ENCODE data around the gene CIB4.

The CIB4 gene

DNA sequence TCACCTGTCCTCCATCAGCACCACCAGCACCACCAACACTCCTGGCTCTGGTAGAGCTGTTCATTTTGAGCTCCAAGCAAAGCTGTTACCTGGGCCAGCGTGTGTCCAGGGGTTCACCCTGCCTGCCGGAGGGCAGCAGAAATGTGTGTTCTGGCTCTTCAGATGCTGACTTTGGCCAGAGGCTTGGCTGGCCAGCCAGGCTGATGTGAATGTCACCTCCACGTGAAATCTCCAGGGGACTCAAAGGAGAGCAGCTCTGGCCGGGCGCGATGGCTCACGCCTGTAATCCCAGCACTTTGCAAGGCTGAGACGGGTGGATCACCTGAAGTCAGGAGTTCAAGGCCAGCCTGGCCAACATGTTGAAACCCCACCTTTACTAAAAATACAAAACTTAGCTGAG, 33.5 kb downstream of the CIB4 start:
- Mint-ChIP-seq H3K9me3 (no peaks in the 10 kb centered on the region), H3K4me1 (ENCODE audit: low read depth) (no peaks in the 10 kb centered on the region), H3K27me3 (ENCODE audit: low read depth) (peaks cover 14% of the 10 kb centered on the region), H3K36me3 (ENCODE audit: low read depth) (no peaks in the 10 kb centered on the region), H3K27ac (no peak overlapping the region), H3K4me3 (no peak overlapping the region)
- DNase-seq (ENCODE audit: low spot score) = no peak

DNA sequence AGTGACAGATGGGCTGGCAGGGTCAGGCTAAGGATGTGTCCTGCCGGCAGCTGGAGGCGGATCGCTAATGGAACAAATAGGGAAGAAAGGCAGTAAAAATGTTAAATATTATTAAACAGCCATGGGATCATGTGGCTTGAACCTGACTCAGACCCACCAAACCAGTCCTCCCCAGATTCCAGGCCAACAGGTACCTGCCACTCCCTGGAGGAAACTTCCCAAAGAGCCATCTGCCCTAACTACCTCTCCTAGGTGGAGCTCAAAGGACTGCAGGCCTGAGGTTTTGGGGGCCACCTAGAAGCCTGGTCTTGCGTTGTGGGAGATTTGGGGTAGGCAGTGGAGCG, 34.3 kb downstream of the CIB4 start:
- H3K4me1 Mint-ChIP-seq (ENCODE audit: low read depth) = no peaks in the 10 kb centered on the region
- no peak overlapping the region for H3K27ac Mint-ChIP-seq
- H3K9me3 Mint-ChIP-seq = no peaks in the 10 kb centered on the region
- no peak for DNase-seq (ENCODE audit: low spot score)
- H3K27me3 Mint-ChIP-seq (ENCODE audit: low read depth) = peaks cover 14% of the 10 kb centered on the region
- H3K4me3 Mint-ChIP-seq = no peak overlapping the region
- no peaks in the 10 kb centered on the region for H3K36me3 Mint-ChIP-seq (ENCODE audit: low read depth)

- Mint-ChIP-seq H3K4me1 (ENCODE audit: low read depth) (no peaks in the 10 kb centered on the region), H3K36me3 (ENCODE audit: low read depth) (no peaks in the 10 kb centered on the region), H3K4me3 (no peak overlapping the region), H3K9me3 (no peaks in the 10 kb centered on the region), H3K27ac (no peak overlapping the region), H3K27me3 (ENCODE audit: low read depth) (peaks cover 18% of the 10 kb centered on the region)
- DNase-seq (ENCODE audit: low spot score) = no peak
Measured at GRCh38 chr2:26605999-26606846, 34.9 kb downstream of the CIB4 start.

DNA sequence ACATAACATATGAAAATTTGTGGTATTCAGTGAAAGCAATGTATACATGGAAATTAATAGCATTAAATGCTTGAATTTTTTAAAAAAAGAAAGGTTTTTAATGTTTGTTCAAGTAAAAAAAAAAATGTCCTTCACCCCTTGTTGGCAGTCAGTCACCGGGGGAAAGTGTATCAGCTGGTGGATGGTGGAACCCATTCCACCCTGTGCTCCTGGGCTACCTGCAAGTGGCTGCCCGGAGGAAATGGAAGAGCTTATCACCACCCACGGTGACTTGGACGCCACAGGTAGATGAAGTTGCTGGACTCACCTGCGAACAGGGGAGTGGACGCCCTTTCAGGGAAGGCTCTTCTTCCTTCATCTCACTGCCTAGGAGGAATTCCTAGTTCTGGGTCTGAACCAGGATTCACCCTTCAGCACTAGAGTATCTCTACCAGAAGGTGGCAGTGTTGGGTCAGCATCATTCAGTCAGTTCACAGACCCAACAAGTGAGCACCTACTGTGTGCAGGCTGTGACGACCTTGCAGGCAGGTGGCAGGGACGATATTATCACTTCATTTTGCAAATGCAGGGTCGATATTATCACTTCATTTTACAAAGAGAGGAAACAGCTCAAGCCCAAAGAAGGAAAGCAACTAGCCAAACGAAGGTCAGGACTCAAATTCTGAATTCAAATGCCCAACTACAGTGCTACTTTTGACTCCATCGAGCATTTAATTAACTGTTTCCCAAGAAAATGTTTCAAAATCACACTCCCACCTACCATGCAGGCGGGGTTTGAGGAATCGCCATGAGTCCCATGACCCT, 35.8 kb downstream of the CIB4 start:
- DNase-seq (ENCODE audit: low spot score) = peak; percentile 7
- Mint-ChIP-seq H3K9me3 (no peaks in the 10 kb centered on the region), H3K4me3 (no peak overlapping the region), H3K4me1 (ENCODE audit: low read depth) (no peaks in the 10 kb centered on the region), H3K36me3 (ENCODE audit: low read depth) (no peaks in the 10 kb centered on the region), H3K27me3 (ENCODE audit: low read depth) (peaks cover 16% of the 10 kb centered on the region), H3K27ac (no peak overlapping the region)

GRCh38 chr2:26602575-26602974, 38.6 kb downstream of the CIB4 start:
- no peak overlapping the region for H3K27ac Mint-ChIP-seq
- no peaks in the 10 kb centered on the region for H3K4me1 Mint-ChIP-seq (ENCODE audit: low read depth)
- H3K9me3 Mint-ChIP-seq = no peaks in the 10 kb centered on the region
- H3K36me3 Mint-ChIP-seq (ENCODE audit: low read depth) = no peaks in the 10 kb centered on the region
- DNase-seq (ENCODE audit: low spot score) = no peak
- H3K4me3 Mint-ChIP-seq = no peak overlapping the region
- H3K27me3 Mint-ChIP-seq (ENCODE audit: low read depth) = peaks cover 15% of the 10 kb centered on the region

DNA sequence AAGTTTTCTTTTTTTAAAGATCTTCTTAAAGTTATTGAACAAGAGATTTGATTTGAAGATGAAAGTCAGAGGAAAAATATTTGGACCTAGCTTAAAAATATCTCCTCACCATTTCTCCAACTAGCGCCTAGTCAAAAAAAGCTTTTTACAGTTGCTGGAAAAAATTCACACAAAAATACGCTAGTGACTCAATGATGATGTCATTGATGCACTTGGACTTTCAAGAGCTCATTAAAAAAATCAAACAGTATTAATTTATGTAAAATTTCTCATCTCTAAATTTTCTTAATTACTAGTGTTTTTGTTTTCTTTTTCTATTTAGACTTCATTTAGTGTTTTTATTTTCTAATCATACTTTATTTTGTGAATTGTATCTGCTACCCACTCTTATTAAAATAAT, 41.8 kb downstream of the CIB4 start:
- Mint-ChIP-seq H3K4me1 (ENCODE audit: low read depth) (peaks cover 2% of the 10 kb centered on the region), H3K36me3 (ENCODE audit: low read depth) (no peaks in the 10 kb centered on the region), H3K9me3 (no peaks in the 10 kb centered on the region), H3K4me3 (no peak overlapping the region), H3K27ac (no peak overlapping the region), H3K27me3 (ENCODE audit: low read depth) (peaks cover 24% of the 10 kb centered on the region)
- DNase-seq (ENCODE audit: low spot score) = no peak

DNA sequence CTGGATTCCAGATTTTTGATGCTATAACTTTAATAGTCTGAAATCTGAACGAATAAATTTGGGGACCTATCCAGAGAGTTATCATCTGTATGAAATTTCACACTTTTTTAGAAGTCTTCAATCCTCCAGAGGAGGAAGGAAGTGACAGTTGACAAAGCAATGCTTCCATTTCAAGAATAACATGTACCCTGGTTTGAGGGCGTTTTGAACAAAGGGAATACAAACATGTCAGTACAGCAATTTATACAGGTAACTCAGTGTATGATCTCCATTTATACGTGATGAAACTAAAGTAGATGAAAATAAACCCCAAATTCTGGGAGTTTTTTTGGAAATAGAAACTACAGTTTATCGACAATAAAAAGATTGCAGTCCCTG, 42.2 kb downstream of the CIB4 start:
- Mint-ChIP-seq H3K4me3 (no peak overlapping the region), H3K9me3 (no peaks in the 10 kb centered on the region), H3K27ac (no peak overlapping the region), H3K36me3 (ENCODE audit: low read depth) (no peaks in the 10 kb centered on the region), H3K27me3 (ENCODE audit: low read depth) (peaks cover 27% of the 10 kb centered on the region), H3K4me1 (ENCODE audit: low read depth) (peaks cover 2% of the 10 kb centered on the region)
- no peak for DNase-seq (ENCODE audit: low spot score)

GRCh38 chr2:26598336-26598995, 42.7 kb downstream of the CIB4 start:
- Mint-ChIP-seq H3K9me3 (no peaks in the 10 kb centered on the region), H3K36me3 (ENCODE audit: low read depth) (no peaks in the 10 kb centered on the region), H3K4me1 (ENCODE audit: low read depth) (peaks cover 2% of the 10 kb centered on the region), H3K27ac (no peak overlapping the region), H3K27me3 (ENCODE audit: low read depth) (peaks cover 31% of the 10 kb centered on the region), H3K4me3 (no peak overlapping the region)
- no peak for DNase-seq (ENCODE audit: low spot score)

DNA sequence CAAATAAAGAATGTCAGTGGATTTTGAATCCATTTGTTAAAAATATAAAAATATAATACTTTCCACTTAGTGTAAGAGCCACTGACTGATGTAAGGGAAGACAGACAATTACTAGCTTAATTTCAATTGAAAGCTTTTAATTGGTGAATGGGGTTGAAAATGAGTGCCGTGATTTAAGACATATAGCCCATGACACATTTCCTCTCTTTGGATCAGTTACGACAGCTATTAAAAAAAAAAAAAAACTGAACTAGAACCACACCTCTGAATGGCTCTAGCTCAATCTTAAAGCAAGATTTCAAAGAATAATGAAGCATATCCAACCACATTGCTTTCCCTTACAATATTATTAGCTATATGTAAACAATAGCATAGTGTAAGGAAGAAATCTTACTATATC, 44.0 kb downstream of the CIB4 start:
- no peaks in the 10 kb centered on the region for H3K9me3 Mint-ChIP-seq
- H3K4me1 Mint-ChIP-seq (ENCODE audit: low read depth) = peaks cover 2% of the 10 kb centered on the region
- peaks cover 35% of the 10 kb centered on the region for H3K27me3 Mint-ChIP-seq (ENCODE audit: low read depth)
- no peak overlapping the region for H3K4me3 Mint-ChIP-seq
- H3K27ac Mint-ChIP-seq = no peak overlapping the region
- H3K36me3 Mint-ChIP-seq (ENCODE audit: low read depth) = no peaks in the 10 kb centered on the region
- DNase-seq (ENCODE audit: low spot score) = no peak

- H3K27ac Mint-ChIP-seq = no peak overlapping the region
- no peak for DNase-seq (ENCODE audit: low spot score)
- no peak overlapping the region for H3K4me3 Mint-ChIP-seq
- H3K4me1 Mint-ChIP-seq (ENCODE audit: low read depth) = peaks cover 2% of the 10 kb centered on the region
- H3K9me3 Mint-ChIP-seq = no peaks in the 10 kb centered on the region
- no peaks in the 10 kb centered on the region for H3K36me3 Mint-ChIP-seq (ENCODE audit: low read depth)
- peaks cover 30% of the 10 kb centered on the region for H3K27me3 Mint-ChIP-seq (ENCODE audit: low read depth)
Measured at GRCh38 chr2:26595146-26595545, 46.0 kb downstream of the CIB4 start.

DNA sequence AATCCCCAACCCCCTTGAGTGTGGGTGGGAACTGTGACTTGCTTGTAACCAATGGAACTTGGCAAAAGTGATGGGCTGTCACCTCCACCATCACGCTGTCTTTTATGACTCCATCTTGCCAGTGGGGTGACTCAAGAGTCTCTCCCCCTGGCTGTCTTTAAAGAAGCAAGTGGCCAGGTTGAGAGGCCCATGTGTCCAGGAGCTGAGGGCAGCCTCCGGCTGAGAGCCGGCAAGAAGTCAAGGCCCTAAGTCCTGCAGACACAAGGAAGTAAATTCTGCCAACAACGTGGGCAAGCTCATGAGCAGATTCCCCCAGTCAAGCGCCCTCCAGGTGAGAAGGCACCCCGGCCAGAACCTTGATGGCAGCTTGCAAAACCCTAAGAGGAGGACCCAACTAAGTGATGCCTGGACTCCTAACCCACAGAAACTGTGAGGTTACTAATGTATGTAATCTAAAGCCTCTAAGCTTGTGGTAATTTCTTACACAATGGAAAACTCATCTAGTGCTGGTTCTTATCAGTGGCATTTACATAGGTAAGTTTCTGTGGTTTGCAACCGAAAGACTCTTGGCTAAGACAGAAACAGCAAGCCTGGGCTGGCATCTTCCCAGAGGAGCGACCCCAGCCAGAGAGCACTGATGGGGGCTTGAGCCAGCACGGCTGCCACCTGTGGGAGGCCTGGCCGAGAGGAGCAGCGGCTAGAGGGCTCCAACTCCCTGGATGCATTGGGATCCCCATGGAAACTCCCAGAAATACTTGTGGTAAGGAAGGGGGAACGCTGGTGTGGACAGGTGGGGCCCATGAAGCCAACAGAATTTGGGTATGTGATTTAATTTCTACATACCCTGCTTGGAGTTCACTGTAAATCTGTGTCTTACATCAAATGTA, 49.3 kb downstream of the CIB4 start:
- H3K9me3 Mint-ChIP-seq = no peaks in the 10 kb centered on the region
- no peak for DNase-seq (ENCODE audit: low spot score)
- peaks cover 2% of the 10 kb centered on the region for H3K4me1 Mint-ChIP-seq (ENCODE audit: low read depth)
- peaks cover 36% of the 10 kb centered on the region for H3K27me3 Mint-ChIP-seq (ENCODE audit: low read depth)
- H3K27ac Mint-ChIP-seq = no peak overlapping the region
- no peaks in the 10 kb centered on the region for H3K36me3 Mint-ChIP-seq (ENCODE audit: low read depth)
- H3K4me3 Mint-ChIP-seq = no peak overlapping the region

- Mint-ChIP-seq H3K36me3 (ENCODE audit: low read depth) (no peaks in the 10 kb centered on the region), H3K27ac (no peak overlapping the region), H3K4me3 (no peak overlapping the region), H3K27me3 (ENCODE audit: low read depth) (peaks cover 37% of the 10 kb centered on the region), H3K9me3 (no peaks in the 10 kb centered on the region), H3K4me1 (ENCODE audit: low read depth) (peaks cover 2% of the 10 kb centered on the region)
- DNase-seq (ENCODE audit: low spot score) = no peak
Measured at GRCh38 chr2:26590980-26591618, 50.1 kb downstream of the CIB4 start.

- Mint-ChIP-seq H3K4me3 (no peak overlapping the region), H3K27me3 (ENCODE audit: low read depth) (peaks cover 38% of the 10 kb centered on the region), H3K36me3 (ENCODE audit: low read depth) (no peaks in the 10 kb centered on the region), H3K27ac (no peak overlapping the region), H3K4me1 (ENCODE audit: low read depth) (no peaks in the 10 kb centered on the region), H3K9me3 (no peaks in the 10 kb centered on the region)
- DNase-seq (ENCODE audit: low spot score) = no peak
Measured at GRCh38 chr2:26590508-26590907, 50.7 kb downstream of the CIB4 start.
